NB4 (cell line): Measurements from ENCODE around the gene MAP2K6.

Experiments used
- MYC ChIP-seq: IDR thresholded peaks from 2 replicates; pipeline ENCODE4 v1.6.1; 2011; ENCODE audit warnings: low read depth, low read length
- POLR2A ChIP-seq: IDR thresholded peaks from 2 replicates; pipeline ENCODE4 v1.6.1; 2011; ENCODE audit warnings: mild to moderate bottlenecking; ENCODE audit not compliant: insufficient read length; ENCODE audit errors: extremely low read depth
- TF ChIP-seq, protein P1 (sequence below): IDR thresholded peaks from one replicate; pipeline ENCODE4 v1.5.1; 2012; ENCODE audit warnings: low read depth, low read length
- TF ChIP-seq, protein P2 (sequence below): IDR thresholded peaks from 2 replicates; pipeline ENCODE4 v1.6.1; 2011; ENCODE audit warnings: low read depth, low read length

DNA sequence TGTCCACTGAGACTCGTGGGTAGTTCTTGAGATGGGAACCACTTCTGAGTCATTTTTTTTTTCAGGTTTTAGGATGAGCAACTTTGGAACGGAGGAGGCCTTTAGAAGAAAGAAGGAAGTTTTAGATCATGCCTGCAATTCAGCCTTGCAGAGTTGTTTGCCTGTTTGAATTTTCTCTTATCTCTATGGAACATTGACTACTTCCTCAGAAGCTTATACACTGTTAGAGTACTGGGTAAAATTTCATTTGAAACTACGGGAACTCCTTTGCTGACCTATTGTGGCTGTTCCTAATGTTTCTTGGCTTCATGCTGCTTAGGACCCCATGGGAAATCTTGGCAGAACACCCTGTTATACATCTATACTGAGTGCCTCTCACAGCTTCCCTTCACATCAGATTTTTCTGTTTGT, 70.8 kb downstream of the MAP2K6 start:
- TF ChIP-seq, protein P1, sequence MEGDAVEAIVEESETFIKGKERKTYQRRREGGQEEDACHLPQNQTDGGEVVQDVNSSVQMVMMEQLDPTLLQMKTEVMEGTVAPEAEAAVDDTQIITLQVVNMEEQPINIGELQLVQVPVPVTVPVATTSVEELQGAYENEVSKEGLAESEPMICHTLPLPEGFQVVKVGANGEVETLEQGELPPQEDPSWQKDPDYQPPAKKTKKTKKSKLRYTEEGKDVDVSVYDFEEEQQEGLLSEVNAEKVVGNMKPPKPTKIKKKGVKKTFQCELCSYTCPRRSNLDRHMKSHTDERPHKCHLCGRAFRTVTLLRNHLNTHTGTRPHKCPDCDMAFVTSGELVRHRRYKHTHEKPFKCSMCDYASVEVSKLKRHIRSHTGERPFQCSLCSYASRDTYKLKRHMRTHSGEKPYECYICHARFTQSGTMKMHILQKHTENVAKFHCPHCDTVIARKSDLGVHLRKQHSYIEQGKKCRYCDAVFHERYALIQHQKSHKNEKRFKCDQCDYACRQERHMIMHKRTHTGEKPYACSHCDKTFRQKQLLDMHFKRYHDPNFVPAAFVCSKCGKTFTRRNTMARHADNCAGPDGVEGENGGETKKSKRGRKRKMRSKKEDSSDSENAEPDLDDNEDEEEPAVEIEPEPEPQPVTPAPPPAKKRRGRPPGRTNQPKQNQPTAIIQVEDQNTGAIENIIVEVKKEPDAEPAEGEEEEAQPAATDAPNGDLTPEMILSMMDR = no peak
- no peak for TF ChIP-seq POLR2A
- TF ChIP-seq, protein P2, sequence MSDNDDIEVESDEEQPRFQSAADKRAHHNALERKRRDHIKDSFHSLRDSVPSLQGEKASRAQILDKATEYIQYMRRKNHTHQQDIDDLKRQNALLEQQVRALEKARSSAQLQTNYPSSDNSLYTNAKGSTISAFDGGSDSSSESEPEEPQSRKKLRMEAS = no peak
- TF ChIP-seq MYC = no peak
